Measurements from ENCODE around the gene TRIO.

The TRIO gene

DNA sequence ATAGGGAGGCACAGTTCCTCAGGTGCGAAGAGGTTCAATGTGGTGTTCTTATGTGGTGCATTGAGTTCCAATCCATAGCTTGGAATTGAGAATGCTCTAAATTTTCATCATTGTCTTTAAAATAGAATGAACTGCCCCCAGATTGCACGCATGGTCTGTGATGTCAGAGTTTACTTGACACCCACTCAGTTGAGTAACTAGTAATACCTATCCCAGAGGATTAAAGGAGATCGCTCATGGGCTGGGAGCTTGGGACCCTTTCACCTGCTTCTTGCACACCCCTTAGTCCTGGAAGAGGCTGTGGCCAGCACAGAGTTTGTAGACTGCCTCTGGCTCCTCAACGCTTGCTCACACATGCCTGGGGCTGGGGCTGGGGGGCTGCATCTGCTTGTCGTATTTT is 343.3 kb downstream of the TRIO start:
- Histone ChIP-seq H3K27ac (ENCODE audit: low read depth, low read length) (no peak overlapping the region), H3K36me3 (ENCODE audit: control insufficient read depth in 1 of 2, insufficient read depth in 2 of 2, low read length in 2 of 2) (peaks cover 18 to 66% of the 10 kb centered on the region in 2 donors)

DNA sequence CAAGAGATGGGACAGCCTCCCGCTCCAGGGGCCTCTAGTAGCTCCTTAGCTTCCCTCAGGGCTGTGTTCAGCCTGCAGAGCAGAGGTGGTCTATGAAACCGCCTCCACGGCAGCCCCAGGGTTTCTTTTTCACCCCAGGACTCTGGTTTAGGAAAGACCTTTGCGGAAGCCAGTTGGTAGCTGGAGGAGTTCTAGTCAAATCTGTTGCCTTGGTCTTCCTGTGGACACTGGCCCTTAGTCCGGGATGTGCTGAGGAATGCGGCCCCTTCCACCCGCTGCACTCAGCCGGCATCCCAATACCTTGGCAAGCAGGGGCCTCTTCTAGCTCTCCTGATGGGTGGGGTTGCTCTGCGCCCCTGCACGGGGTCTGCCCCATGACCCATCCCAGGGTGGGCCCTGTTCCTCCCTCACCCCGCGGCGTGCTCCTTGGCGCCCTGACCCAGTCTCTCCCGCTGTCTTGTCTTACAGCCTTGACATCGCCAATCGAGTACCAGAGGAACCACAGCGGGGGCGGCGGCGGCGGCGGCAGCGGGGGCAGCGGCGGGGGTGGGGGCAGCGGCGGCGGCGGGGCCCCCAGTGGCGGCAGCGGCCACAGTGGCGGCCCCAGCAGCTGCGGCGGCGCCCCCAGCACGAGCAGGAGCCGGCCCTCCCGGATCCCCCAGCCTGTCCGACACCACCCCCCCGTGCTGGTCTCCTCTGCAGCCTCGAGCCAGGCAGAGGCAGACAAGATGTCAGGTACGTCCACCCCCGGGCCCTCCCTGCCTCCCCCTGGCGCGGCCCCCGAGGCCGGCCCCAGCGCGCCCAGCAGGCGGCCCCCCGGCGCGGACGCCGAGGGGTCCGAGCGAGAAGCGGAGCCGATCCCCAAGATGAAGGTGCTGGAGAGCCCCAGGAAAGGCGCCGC is 344.1 kb downstream of the TRIO start:
- H3K4me3 ChIP-seq (ENCODE audit: low read depth in 1 of 2, low read length in 2 of 2) = no peak overlapping the region
- H3K27ac ChIP-seq (ENCODE audit: low read depth, low read length) = no peak overlapping the region
- H3K9me3 ChIP-seq (ENCODE audit: control insufficient read depth in 1 of 2, low read length in 2 of 2) = no peaks in the 10 kb centered on the region
- H3K4me1 ChIP-seq (ENCODE audit: control insufficient read depth in 1 of 2, insufficient read depth in 2 of 2, low read length in 2 of 2) = peaks cover 6 to 20% of the 10 kb centered on the region in 2 donors
- no peak overlapping the region for H3K9ac ChIP-seq (ENCODE audit: low read depth in 1 of 2, low read length in 2 of 2)
- peaks cover 18 to 73% of the 10 kb centered on the region in 2 donors for H3K36me3 ChIP-seq (ENCODE audit: control insufficient read depth in 1 of 2, insufficient read depth in 2 of 2, low read length in 2 of 2)
- H3K27me3 ChIP-seq (ENCODE audit: control insufficient read depth in 1 of 2, insufficient read depth in 2 of 2, low read length in 2 of 2) = no peaks in the 10 kb centered on the region

More for the DNA sequence above, 343.3 kb downstream of the TRIO start:
- peaks cover 6 to 20% of the 10 kb centered on the region in 2 donors for H3K4me1 ChIP-seq (ENCODE audit: control insufficient read depth in 1 of 2, insufficient read depth in 2 of 2, low read length in 2 of 2)
- no peak overlapping the region for H3K4me3 ChIP-seq (ENCODE audit: low read depth in 1 of 2, low read length in 2 of 2)
- no peak overlapping the region for H3K9ac ChIP-seq (ENCODE audit: low read depth in 1 of 2, low read length in 2 of 2)
- H3K27me3 ChIP-seq (ENCODE audit: control insufficient read depth in 1 of 2, insufficient read depth in 2 of 2, low read length in 2 of 2) = no peaks in the 10 kb centered on the region
- no peaks in the 10 kb centered on the region for H3K9me3 ChIP-seq (ENCODE audit: control insufficient read depth in 1 of 2, low read length in 2 of 2)

DNA sequence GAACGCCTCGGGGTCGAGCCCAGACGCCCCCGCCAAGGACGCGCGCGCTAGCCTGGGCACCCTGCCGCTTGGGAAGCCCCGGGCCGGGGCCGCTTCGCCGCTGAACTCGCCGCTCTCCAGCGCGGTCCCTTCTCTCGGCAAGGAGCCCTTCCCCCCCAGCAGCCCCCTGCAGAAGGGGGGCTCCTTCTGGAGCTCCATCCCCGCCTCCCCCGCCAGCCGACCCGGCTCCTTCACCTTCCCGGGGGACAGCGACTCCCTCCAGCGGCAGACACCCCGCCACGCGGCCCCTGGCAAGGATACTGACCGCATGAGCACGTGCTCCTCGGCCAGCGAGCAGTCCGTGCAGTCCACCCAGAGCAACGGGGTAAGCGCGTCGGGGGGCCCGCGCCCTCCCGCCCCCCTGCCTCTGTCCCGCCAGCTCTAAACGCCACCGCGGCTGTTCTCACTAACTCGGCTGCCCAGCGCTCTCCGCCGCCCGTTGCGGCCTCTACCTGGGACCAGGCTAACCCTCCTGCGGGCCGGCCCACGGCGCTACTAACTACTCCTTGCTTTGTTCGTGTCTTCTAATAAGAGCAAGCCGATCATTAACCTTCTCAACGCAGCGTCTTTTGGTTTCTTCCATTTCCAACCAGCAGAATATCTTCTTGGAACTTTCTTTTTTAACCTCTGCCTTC is 344.9 kb downstream of the TRIO start:
- peaks cover 15 to 74% of the 10 kb centered on the region in 2 donors for H3K36me3 ChIP-seq (ENCODE audit: control insufficient read depth in 1 of 2, insufficient read depth in 2 of 2, low read length in 2 of 2)
- no peaks in the 10 kb centered on the region for H3K27me3 ChIP-seq (ENCODE audit: control insufficient read depth in 1 of 2, insufficient read depth in 2 of 2, low read length in 2 of 2)
- H3K9me3 ChIP-seq (ENCODE audit: control insufficient read depth in 1 of 2, low read length in 2 of 2) = no peaks in the 10 kb centered on the region
- no peak overlapping the region for H3K9ac ChIP-seq (ENCODE audit: low read depth in 1 of 2, low read length in 2 of 2)
- no peak overlapping the region for H3K27ac ChIP-seq (ENCODE audit: low read depth, low read length)
- peaks cover 6 to 18% of the 10 kb centered on the region in 2 donors for H3K4me1 ChIP-seq (ENCODE audit: control insufficient read depth in 1 of 2, insufficient read depth in 2 of 2, low read length in 2 of 2)
- no peak overlapping the region for H3K4me3 ChIP-seq (ENCODE audit: low read depth in 1 of 2, low read length in 2 of 2)

DNA sequence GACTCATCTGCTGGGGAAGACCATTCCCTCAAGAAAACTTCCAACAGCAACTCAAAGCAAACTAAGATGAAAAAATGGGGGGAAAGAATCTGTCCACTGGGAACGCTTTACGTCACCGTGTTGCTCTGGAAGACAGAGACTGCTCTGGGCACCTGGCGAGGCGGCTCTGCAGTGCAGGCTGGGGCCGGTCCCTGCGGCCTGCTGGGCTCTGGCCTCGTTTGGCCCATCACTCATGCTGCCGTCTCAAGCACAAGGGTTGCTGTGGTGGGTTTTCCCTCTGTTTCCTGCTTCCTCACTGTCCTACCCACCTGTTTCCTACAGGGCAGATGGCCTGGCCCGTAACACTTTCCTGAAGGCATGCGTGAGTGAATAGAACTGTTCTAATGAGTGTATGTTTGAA is 345.6 kb downstream of the TRIO start:
- H3K9me3 ChIP-seq (ENCODE audit: control insufficient read depth in 1 of 2, low read length in 2 of 2) = no peaks in the 10 kb centered on the region
- peaks cover 6 to 12% of the 10 kb centered on the region in 2 donors for H3K4me1 ChIP-seq (ENCODE audit: control insufficient read depth in 1 of 2, insufficient read depth in 2 of 2, low read length in 2 of 2)
- peaks cover 21 to 71% of the 10 kb centered on the region in 2 donors for H3K36me3 ChIP-seq (ENCODE audit: control insufficient read depth in 1 of 2, insufficient read depth in 2 of 2, low read length in 2 of 2)
- H3K27me3 ChIP-seq (ENCODE audit: control insufficient read depth in 1 of 2, insufficient read depth in 2 of 2, low read length in 2 of 2) = no peaks in the 10 kb centered on the region
- H3K4me3 ChIP-seq (ENCODE audit: low read depth in 1 of 2, low read length in 2 of 2) = no peak overlapping the region
- H3K27ac ChIP-seq (ENCODE audit: low read depth, low read length) = no peak overlapping the region
- H3K9ac ChIP-seq (ENCODE audit: low read depth in 1 of 2, low read length in 2 of 2) = no peak overlapping the region

DNA sequence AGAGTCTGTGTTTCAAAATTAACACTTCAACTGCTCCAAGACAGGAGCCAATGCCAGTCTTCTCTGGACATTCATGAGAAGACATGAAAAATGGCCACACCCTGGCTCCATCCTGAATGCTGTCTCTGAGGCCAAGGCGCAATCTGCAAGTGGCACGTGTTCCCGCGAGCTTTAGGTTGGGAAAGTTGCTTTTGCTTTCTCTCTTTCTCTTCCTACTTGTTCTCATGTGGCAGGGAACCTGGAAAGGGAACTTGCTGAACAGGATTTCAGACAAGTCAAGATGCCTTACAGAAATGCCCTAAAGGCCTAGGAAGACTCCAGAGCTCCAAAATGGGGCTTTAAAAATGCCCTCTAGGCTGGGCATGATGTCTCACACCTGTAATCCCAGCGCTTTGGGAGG is 346.5 kb downstream of the TRIO start:
- H3K4me1 ChIP-seq (ENCODE audit: control insufficient read depth in 1 of 2, insufficient read depth in 2 of 2, low read length in 2 of 2) = peaks cover 6 to 9% of the 10 kb centered on the region in 2 donors
- H3K9me3 ChIP-seq (ENCODE audit: control insufficient read depth in 1 of 2, low read length in 2 of 2) = no peaks in the 10 kb centered on the region
- H3K27ac ChIP-seq (ENCODE audit: low read depth, low read length) = no peak overlapping the region
- H3K9ac ChIP-seq (ENCODE audit: low read depth in 1 of 2, low read length in 2 of 2) = no peak overlapping the region
- no peak overlapping the region for H3K4me3 ChIP-seq (ENCODE audit: low read depth in 1 of 2, low read length in 2 of 2)
- no peaks in the 10 kb centered on the region for H3K27me3 ChIP-seq (ENCODE audit: control insufficient read depth in 1 of 2, insufficient read depth in 2 of 2, low read length in 2 of 2)
- peaks cover 24 to 76% of the 10 kb centered on the region in 2 donors for H3K36me3 ChIP-seq (ENCODE audit: control insufficient read depth in 1 of 2, insufficient read depth in 2 of 2, low read length in 2 of 2)

DNA sequence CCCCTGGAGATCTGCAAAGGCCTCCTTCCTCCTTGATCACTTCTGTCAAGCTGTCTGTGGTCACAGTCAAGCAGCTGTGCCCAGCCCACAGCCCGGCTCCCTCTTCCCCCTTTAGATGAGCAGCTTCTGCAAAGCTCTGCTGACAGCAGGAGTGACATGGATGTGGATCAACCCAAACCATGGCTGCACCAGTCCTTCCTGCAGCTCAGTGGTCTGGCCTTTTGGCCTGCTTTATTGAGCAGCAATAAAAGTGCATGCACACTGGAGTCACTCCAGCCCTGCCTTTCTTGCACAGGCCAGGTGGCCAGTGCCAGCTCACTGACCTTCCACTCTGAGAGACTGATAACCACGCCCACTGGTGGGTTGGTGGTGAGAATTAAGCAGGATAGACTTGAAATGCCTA is 347.2 kb downstream of the TRIO start:
- no peak overlapping the region for H3K9ac ChIP-seq (ENCODE audit: low read depth in 1 of 2, low read length in 2 of 2)
- peaks cover 22 to 70% of the 10 kb centered on the region in 2 donors for H3K36me3 ChIP-seq (ENCODE audit: control insufficient read depth in 1 of 2, insufficient read depth in 2 of 2, low read length in 2 of 2)
- H3K4me3 ChIP-seq (ENCODE audit: low read depth in 1 of 2, low read length in 2 of 2) = no peak overlapping the region
- no peak overlapping the region for H3K27ac ChIP-seq (ENCODE audit: low read depth, low read length)
- H3K9me3 ChIP-seq (ENCODE audit: control insufficient read depth in 1 of 2, low read length in 2 of 2) = no peaks in the 10 kb centered on the region
- H3K4me1 ChIP-seq (ENCODE audit: control insufficient read depth in 1 of 2, insufficient read depth in 2 of 2, low read length in 2 of 2) = peaks cover 6 to 9% of the 10 kb centered on the region in 2 donors
- H3K27me3 ChIP-seq (ENCODE audit: control insufficient read depth in 1 of 2, insufficient read depth in 2 of 2, low read length in 2 of 2) = no peaks in the 10 kb centered on the region

DNA sequence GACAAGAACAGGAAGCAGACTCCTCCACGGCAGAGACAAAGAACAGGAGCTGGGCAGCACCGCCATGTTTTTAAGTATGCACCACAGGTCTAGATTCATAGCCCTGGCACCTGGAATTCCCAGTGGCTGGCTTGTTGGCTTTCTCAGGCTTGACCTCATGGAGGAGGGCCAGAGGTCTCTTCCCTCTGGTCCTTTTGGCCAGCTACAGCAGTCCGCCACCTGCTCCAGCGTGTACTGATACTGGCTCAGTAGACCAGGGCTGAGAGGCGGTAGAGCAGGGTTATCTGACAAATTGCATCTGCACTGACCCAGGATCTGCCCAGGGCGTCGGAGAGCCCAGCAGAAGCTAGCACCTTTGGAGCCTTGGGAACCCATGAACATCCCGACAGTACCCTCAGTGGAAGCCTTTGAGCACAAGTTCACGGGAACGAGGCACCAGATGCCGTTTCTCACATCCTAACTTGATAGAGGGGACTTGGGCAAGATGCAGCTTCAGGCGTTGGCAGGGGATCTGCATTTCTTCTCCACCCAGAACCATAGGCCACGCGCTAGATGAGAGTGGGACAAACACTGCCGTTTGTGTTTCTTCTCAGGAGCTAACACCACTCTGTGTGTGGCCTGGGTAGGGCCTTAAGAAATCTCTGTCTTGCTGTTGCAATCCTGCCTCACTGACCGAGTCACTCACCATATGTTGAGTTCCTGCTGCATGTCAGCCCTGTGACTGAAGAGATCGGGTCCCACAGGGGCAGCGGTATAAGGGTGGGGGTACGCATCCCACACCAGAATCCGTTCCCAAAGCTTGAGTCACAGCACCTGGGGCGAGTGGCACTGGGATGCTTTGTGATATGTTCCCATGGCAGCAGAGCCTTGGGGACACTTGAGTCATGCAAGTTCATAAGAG is 348.1 kb downstream of the TRIO start:
- Histone ChIP-seq H3K4me3 (ENCODE audit: low read depth in 1 of 2, low read length in 2 of 2) (no peak overlapping the region), H3K9ac (ENCODE audit: low read depth in 1 of 2, low read length in 2 of 2) (no peak overlapping the region), H3K27ac (ENCODE audit: low read depth, low read length) (no peak overlapping the region), H3K9me3 (ENCODE audit: control insufficient read depth in 1 of 2, low read length in 2 of 2) (no peaks in the 10 kb centered on the region), H3K36me3 (ENCODE audit: control insufficient read depth in 1 of 2, insufficient read depth in 2 of 2, low read length in 2 of 2) (peaks cover 21 to 68% of the 10 kb centered on the region in 2 donors), H3K27me3 (ENCODE audit: control insufficient read depth in 1 of 2, insufficient read depth in 2 of 2, low read length in 2 of 2) (no peaks in the 10 kb centered on the region), H3K4me1 (ENCODE audit: control insufficient read depth in 1 of 2, insufficient read depth in 2 of 2, low read length in 2 of 2) (peaks cover 6 to 9% of the 10 kb centered on the region in 2 donors)

DNA sequence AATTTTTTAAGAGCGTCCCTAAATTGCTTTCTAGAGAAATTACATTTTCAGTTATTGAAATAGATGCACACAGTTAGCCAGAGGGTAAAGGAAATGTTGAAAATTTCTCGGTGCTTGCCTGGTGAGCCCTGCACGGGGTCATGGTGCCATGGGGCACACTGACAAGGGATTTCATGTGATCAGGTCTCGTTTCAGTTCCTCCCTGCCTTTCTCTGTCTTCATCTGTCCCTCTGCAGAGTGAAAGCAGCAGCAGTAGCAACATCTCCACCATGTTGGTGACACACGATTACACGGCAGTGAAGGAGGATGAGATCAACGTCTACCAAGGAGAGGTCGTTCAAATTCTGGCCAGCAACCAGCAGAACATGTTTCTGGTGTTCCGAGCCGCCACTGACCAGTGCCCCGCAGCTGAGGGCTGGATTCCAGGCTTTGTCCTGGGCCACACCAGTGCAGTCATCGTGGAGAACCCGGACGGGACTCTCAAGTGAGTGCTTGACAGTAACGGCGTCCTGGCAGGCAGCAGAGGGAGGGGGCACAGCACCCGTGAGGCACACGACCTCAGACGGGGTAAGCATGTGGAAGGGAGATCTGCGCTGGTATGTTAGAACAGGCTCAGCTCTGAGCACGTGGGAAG is 349.3 kb downstream of the TRIO start:
- Histone ChIP-seq H3K27ac (ENCODE audit: low read depth, low read length) (no peak overlapping the region), H3K36me3 (ENCODE audit: control insufficient read depth in 1 of 2, insufficient read depth in 2 of 2, low read length in 2 of 2) (peaks cover 24 to 68% of the 10 kb centered on the region in 2 donors), H3K4me3 (ENCODE audit: low read depth in 1 of 2, low read length in 2 of 2) (no peak overlapping the region)

DNA sequence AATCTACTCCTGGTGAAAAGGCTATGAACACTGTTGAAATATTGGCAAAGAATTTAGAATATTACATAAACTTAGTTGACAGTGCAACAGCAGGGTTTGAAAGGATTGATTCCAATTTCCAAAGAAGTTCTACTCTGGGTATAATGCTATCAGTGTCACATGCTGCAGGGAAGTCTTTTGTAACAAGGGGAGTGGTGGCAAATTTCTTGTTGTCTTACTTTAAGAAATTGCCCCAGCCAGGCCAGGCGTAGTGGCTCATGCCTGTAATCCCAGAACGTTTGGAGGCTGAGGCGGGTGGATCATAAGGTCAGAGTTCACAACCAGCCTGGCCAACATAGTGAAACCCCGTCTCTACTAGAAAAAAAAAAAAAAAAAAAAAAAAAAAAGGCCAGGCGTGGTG is 352.2 kb downstream of the TRIO start:
- no peak overlapping the region for H3K27ac ChIP-seq (ENCODE audit: low read depth, low read length)
- peaks cover 30 to 67% of the 10 kb centered on the region in 2 donors for H3K36me3 ChIP-seq (ENCODE audit: control insufficient read depth in 1 of 2, insufficient read depth in 2 of 2, low read length in 2 of 2)
- peaks cover 3 to 6% of the 10 kb centered on the region in 2 donors for H3K4me1 ChIP-seq (ENCODE audit: control insufficient read depth in 1 of 2, insufficient read depth in 2 of 2, low read length in 2 of 2)
- H3K9me3 ChIP-seq (ENCODE audit: control insufficient read depth in 1 of 2, low read length in 2 of 2) = no peaks in the 10 kb centered on the region
- H3K27me3 ChIP-seq (ENCODE audit: control insufficient read depth in 1 of 2, insufficient read depth in 2 of 2, low read length in 2 of 2) = no peaks in the 10 kb centered on the region
- H3K4me3 ChIP-seq (ENCODE audit: low read depth in 1 of 2, low read length in 2 of 2) = no peak overlapping the region
- no peak overlapping the region for H3K9ac ChIP-seq (ENCODE audit: low read depth in 1 of 2, low read length in 2 of 2)

More for the DNA sequence above, 349.3 kb downstream of the TRIO start:
- H3K9ac ChIP-seq (ENCODE audit: low read depth in 1 of 2, low read length in 2 of 2) = no peak overlapping the region
- H3K27me3 ChIP-seq (ENCODE audit: control insufficient read depth in 1 of 2, insufficient read depth in 2 of 2, low read length in 2 of 2) = no peaks in the 10 kb centered on the region
- H3K4me1 ChIP-seq (ENCODE audit: control insufficient read depth in 1 of 2, insufficient read depth in 2 of 2, low read length in 2 of 2) = peaks cover 6 to 9% of the 10 kb centered on the region in 2 donors
- H3K9me3 ChIP-seq (ENCODE audit: control insufficient read depth in 1 of 2, low read length in 2 of 2) = no peaks in the 10 kb centered on the region

All from duodenal mucosa (tissue), 2 donors.